ENCODE results near the gene VPS37B.
A peak's percentile ranks its signal among the peaks of the same experiment; 100 is the strongest.

The VPS37B gene

DNA sequence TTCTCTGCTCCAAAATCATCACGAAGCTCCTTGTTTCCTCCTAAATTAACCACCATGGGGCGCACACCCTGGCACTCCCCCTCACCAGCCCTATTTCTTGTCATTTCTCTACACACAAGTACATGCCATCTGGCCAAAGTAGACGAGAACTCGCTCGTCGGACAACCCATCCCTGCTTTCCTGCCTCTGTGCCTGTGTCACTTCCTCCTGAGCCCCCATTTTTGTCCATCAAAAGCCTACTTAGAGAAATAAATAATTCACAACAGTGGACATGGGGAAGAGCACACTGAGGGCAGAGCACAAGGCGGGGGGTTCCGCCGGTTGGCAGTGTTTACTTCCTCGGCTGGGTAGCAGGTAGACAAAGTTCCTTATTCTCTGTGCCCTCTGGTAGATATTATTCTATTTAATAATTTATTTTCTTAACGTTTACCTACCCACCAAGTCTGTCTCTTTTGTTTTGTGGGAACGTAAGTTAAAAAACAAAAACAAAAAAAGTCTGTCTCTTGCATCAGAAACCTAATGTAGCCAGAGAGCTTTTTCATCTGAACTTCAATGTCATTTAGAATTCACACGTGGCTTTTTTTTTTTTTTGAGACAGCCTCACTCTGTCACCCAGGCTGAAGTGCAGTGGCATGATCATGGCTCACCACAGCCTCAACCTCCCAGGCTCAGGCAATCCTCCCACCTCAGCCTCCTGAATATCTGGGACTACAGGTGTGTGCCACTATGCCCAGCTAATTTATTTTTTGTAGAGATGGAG lies 6.0 kb downstream of the VPS37B start:
- Histone ChIP-seq H3K27me3 (ENCODE audit: insufficient read depth, poor library complexity, severe bottlenecking) (no peaks in the 10 kb centered on the region), H3K4me3 (replicated peaks; ENCODE audit: insufficient read depth, low read length) (no peak overlapping the region), H3K27ac (replicated peaks) (peak overlapping the region; percentile 46)
- DNase-seq (ENCODE audit: low read depth in 1 of 2, low spot score in 1 of 2) = peak in 1 of 2 experiments; percentile 73
- TF ChIP-seq POLR2AphosphoS5 (IDR thresholded peaks at IDR 0.05; ENCODE audit: low read depth) = peak; percentile 70
- peak; percentile 43; the same call in 1 of the 2 replicates for TF ChIP-seq SPI1 (IDR thresholded peaks at IDR 0.05; ENCODE audit: borderline replicate concordance, low read depth)
- TF ChIP-seq, protein P1, sequence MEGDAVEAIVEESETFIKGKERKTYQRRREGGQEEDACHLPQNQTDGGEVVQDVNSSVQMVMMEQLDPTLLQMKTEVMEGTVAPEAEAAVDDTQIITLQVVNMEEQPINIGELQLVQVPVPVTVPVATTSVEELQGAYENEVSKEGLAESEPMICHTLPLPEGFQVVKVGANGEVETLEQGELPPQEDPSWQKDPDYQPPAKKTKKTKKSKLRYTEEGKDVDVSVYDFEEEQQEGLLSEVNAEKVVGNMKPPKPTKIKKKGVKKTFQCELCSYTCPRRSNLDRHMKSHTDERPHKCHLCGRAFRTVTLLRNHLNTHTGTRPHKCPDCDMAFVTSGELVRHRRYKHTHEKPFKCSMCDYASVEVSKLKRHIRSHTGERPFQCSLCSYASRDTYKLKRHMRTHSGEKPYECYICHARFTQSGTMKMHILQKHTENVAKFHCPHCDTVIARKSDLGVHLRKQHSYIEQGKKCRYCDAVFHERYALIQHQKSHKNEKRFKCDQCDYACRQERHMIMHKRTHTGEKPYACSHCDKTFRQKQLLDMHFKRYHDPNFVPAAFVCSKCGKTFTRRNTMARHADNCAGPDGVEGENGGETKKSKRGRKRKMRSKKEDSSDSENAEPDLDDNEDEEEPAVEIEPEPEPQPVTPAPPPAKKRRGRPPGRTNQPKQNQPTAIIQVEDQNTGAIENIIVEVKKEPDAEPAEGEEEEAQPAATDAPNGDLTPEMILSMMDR (IDR thresholded peaks at IDR 0.05; ENCODE audit: insufficient read depth, low read length) = no peak
- no peak for TF ChIP-seq GABPA (IDR thresholded peaks at IDR 0.05; ENCODE audit: low read depth)
- TF ChIP-seq, protein P2, sequence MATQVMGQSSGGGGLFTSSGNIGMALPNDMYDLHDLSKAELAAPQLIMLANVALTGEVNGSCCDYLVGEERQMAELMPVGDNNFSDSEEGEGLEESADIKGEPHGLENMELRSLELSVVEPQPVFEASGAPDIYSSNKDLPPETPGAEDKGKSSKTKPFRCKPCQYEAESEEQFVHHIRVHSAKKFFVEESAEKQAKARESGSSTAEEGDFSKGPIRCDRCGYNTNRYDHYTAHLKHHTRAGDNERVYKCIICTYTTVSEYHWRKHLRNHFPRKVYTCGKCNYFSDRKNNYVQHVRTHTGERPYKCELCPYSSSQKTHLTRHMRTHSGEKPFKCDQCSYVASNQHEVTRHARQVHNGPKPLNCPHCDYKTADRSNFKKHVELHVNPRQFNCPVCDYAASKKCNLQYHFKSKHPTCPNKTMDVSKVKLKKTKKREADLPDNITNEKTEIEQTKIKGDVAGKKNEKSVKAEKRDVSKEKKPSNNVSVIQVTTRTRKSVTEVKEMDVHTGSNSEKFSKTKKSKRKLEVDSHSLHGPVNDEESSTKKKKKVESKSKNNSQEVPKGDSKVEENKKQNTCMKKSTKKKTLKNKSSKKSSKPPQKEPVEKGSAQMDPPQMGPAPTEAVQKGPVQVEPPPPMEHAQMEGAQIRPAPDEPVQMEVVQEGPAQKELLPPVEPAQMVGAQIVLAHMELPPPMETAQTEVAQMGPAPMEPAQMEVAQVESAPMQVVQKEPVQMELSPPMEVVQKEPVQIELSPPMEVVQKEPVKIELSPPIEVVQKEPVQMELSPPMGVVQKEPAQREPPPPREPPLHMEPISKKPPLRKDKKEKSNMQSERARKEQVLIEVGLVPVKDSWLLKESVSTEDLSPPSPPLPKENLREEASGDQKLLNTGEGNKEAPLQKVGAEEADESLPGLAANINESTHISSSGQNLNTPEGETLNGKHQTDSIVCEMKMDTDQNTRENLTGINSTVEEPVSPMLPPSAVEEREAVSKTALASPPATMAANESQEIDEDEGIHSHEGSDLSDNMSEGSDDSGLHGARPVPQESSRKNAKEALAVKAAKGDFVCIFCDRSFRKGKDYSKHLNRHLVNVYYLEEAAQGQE (IDR thresholded peaks at IDR 0.05; ENCODE audit: insufficient replicate concordance, low read depth) = no peak

DNA sequence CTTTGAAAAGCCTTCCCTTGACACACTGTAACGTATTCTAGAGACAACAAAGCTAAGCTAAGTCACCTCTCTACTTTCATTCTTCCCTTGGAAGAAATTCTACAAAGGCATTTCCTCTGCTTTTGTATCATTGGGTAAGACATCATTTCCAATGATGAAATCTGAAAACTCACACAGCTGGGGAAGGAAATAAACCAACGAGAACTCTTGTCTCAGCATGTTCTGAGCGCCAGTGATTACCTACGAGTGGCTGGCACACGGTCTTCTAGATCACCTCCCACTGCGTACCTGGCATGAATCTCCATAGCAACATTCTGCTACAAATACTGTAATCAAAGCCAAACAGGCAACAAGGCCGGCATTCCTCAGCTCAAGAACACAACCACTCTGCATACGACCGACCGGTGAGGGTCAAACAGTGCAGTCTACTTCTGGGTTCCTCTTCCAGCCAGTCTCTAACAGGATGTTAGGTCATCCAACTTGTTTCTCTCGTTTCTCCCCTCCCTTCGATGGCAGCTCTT lies 7.6 kb downstream of the VPS37B start:
- peak overlapping the region; percentile 72 for H3K27ac ChIP-seq (replicated peaks)
- H3K4me3 ChIP-seq (replicated peaks; ENCODE audit: insufficient read depth, low read length) = peak overlapping the region; percentile 17

DNA sequence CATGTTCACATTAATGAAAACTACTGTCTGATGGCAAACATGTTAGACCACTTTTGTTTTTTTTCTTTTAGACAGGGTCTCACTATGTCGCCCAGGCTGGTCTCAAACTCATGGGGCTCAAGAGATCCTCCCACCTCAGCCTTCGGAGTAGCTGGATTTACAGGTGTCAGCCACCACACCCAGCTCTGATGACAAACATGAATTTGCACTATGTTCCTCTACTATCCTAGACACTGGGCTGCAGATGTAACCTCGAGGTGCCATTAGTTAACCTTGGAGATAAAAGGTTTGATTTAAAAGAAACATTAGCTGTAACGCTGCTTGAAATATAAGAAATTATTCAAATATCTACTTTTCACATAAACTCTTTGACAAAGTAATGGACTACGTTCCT lies 8.1 kb downstream of the VPS37B start:
- TF ChIP-seq GABPA (IDR thresholded peaks at IDR 0.05; ENCODE audit: low read depth) = no peak
- no peak for TF ChIP-seq POLR2AphosphoS5 (IDR thresholded peaks at IDR 0.05; ENCODE audit: low read depth)
- TF ChIP-seq, protein P1 (IDR thresholded peaks at IDR 0.05; ENCODE audit: insufficient read depth, low read length) = no peak
- TF ChIP-seq SPI1 (IDR thresholded peaks at IDR 0.05; ENCODE audit: borderline replicate concordance, low read depth) = no peak
- TF ChIP-seq, protein P2 (IDR thresholded peaks at IDR 0.05; ENCODE audit: insufficient replicate concordance, low read depth) = no peak
- no peaks in the 10 kb centered on the region for H3K27me3 ChIP-seq (ENCODE audit: insufficient read depth, poor library complexity, severe bottlenecking)
- peak overlapping the region; percentile 17 for H3K4me3 ChIP-seq (replicated peaks; ENCODE audit: insufficient read depth, low read length)
- peak overlapping the region; percentile 72 for H3K27ac ChIP-seq (replicated peaks)
- no peak for DNase-seq (ENCODE audit: low read depth in 1 of 2, low spot score in 1 of 2)

More for the DNA sequence above, 7.6 kb downstream of the VPS37B start:
- no peaks in the 10 kb centered on the region for H3K27me3 ChIP-seq (ENCODE audit: insufficient read depth, poor library complexity, severe bottlenecking)
- peak; percentile 61 to 73 for DNase-seq (ENCODE audit: low read depth in 1 of 2, low spot score in 1 of 2)
- TF ChIP-seq SPI1 (IDR thresholded peaks at IDR 0.05; ENCODE audit: borderline replicate concordance, low read depth) (peak; percentile 58; the same call in 1 of the 2 replicates), POLR2AphosphoS5 (IDR thresholded peaks at IDR 0.05; ENCODE audit: low read depth) (peak; percentile 37; the same call in 1 of the 2 replicates), GABPA (IDR thresholded peaks at IDR 0.05; ENCODE audit: low read depth) (no peak)
- TF ChIP-seq, protein P1 (IDR thresholded peaks at IDR 0.05; ENCODE audit: insufficient read depth, low read length) = no peak
- TF ChIP-seq, protein P2 (IDR thresholded peaks at IDR 0.05; ENCODE audit: insufficient replicate concordance, low read depth) = no peak
